IMR-90 (cell line): ENCODE measurements around the gene MELTF. TPM values are rescaled to one million over a fixed set of nuclear protein-coding genes. Genes with fewer than 3 reads are reported as not detected.

Experiments
- ATAC-seq: fragments of 200-7000 bp; cut with Tn5 transposase; 2 replicates; pipeline ENCODE4 v1.9.1; 2020; ENCODE audit warnings: low read depth, mild to moderate bottlenecking, moderate library complexity
- BruUV-seq: library from RNA; stranded (reverse); fragments of 400-500 nt; replicated peaks from 2 replicates; lab custom pipeline; 2021; lab: Mats Ljungman, UMichigan
- CTCF ChIA-PET: fragments of 300-600 bp; formaldehyde crosslinking; extraction: SDS; loops from one replicate; lab custom pipeline; 2021; ENCODE audit warnings: antibody characterized with exemption; lab: Yijun Ruan, JAX
- POLR2A ChIA-PET: fragments of 300-600 bp; sonication (Branson Sonifier 250); formaldehyde crosslinking; loops from one replicate; lab custom pipeline; 2022; ENCODE audit warnings: antibody characterized with exemption; ENCODE audit not compliant: unreplicated experiment; lab: Charles Lee
- DNase-seq: peaks from one replicate; pipeline ENCODE4 v3.0.0; 2013
- H2AFZ ChIP-seq: replicated peaks from 2 replicates; pipeline ENCODE3; 2013; ENCODE audit warnings: low read length, mild to moderate bottlenecking; ENCODE audit not compliant: poor library complexity
- H2AK5ac ChIP-seq: 2 replicates; pipeline ENCODE4 v1.6.1; 2013; ENCODE audit warnings: low read depth, low read length, inconsistent platforms
- H2AK9ac ChIP-seq: replicated peaks from 2 replicates; pipeline ENCODE3; 2013; ENCODE audit warnings: mild to moderate bottlenecking, low read depth, low read length, moderate library complexity; ENCODE audit not compliant: poor library complexity
- H2BK120ac ChIP-seq: 2 replicates; pipeline ENCODE4 v1.6.1; 2013; ENCODE audit warnings: low read depth, low read length, inconsistent platforms
- H2BK15ac ChIP-seq: 3 replicates; pipeline ENCODE4 v1.6.1; 2013; ENCODE audit warnings: low read depth, low read length, inconsistent platforms
- H2BK20ac ChIP-seq: 2 replicates; pipeline ENCODE4 v1.6.1; 2013; ENCODE audit warnings: low read depth, mild to moderate bottlenecking, inconsistent platforms, low read length, moderate library complexity
- H2BK5ac ChIP-seq: 2 replicates; pipeline ENCODE4 v1.6.1; 2013; ENCODE audit warnings: mild to moderate bottlenecking, low read depth, low read length, inconsistent platforms; ENCODE audit not compliant: poor library complexity, severe bottlenecking
- H3K14ac ChIP-seq: replicated peaks from 2 replicates; pipeline ENCODE4 v1.6.1; 2013; ENCODE audit warnings: low read depth, low read length, inconsistent platforms
- H3K18ac ChIP-seq: 2 replicates; pipeline ENCODE4 v1.6.1; 2013; ENCODE audit warnings: low read depth, low read length, control low read depth
- H3K23ac ChIP-seq: 2 replicates; pipeline ENCODE4 v1.6.1; 2013; ENCODE audit warnings: low read depth, low read length, inconsistent platforms
- H3K27ac ChIP-seq: 2 replicates; pipeline ENCODE4 v1.5.1; 2013; ENCODE audit warnings: mild to moderate bottlenecking, control low read depth, low read length; ENCODE audit not compliant: insufficient read depth
- H3K27me3 ChIP-seq: 2 replicates; pipeline ENCODE4 v1.6.1; 2013; ENCODE audit warnings: low read length; ENCODE audit not compliant: control insufficient read depth, insufficient read depth
- H3K36me3 ChIP-seq: 2 replicates; pipeline ENCODE4 v1.6.1; 2013; ENCODE audit warnings: low read length, mixed read lengths; ENCODE audit not compliant: control insufficient read depth, insufficient read depth
- H3K4ac ChIP-seq: 2 replicates; pipeline ENCODE4 v1.6.1; 2013; ENCODE audit warnings: low read depth, low read length, inconsistent platforms
- H3K4me1 ChIP-seq: 2 replicates; pipeline ENCODE4 v1.6.1; 2013; ENCODE audit warnings: low read length, mixed read lengths; ENCODE audit not compliant: control insufficient read depth, insufficient read depth
- H3K4me2 ChIP-seq: 2 replicates; pipeline ENCODE4 v1.6.1; 2013; ENCODE audit warnings: low read depth, mild to moderate bottlenecking, control low read depth, low read length, moderate library complexity
- H3K4me3 ChIP-seq: 2 replicates; pipeline ENCODE4 v1.5.1; 2013; ENCODE audit warnings: low read depth, mild to moderate bottlenecking, control low read depth, low read length, moderate library complexity; ENCODE audit not compliant: insufficient read depth
- H3K56ac ChIP-seq: 2 replicates; pipeline ENCODE4 v1.6.1; 2013; ENCODE audit warnings: low read length, inconsistent platforms; ENCODE audit not compliant: insufficient read depth; ENCODE audit errors: extremely low read depth
- H3K79me1 ChIP-seq, 2 experiments: 2 replicates each; pipeline ENCODE4 v1.6.1; 2013; ENCODE audit warnings: low read length in 2 of 2, inconsistent platforms in 1 of 2, low read depth in 1 of 2
- H3K9ac ChIP-seq: 2 replicates; pipeline ENCODE4 v1.6.1; 2013; ENCODE audit warnings: low read depth, low read length, control low read depth
- H3K9me1 ChIP-seq: 2 replicates; pipeline ENCODE4 v1.6.1; 2013; ENCODE audit warnings: low read length, inconsistent platforms; ENCODE audit not compliant: insufficient read depth
- H3K9me3 ChIP-seq: 2 replicates; pipeline ENCODE4 v1.6.1; 2013; ENCODE audit warnings: low read length; ENCODE audit not compliant: control insufficient read depth, insufficient read depth
- H4K20me1 ChIP-seq: 2 replicates; pipeline ENCODE4 v1.6.1; 2013; ENCODE audit warnings: low read length, inconsistent platforms; ENCODE audit not compliant: insufficient read depth
- H4K5ac ChIP-seq: 2 replicates; pipeline ENCODE4 v1.6.1; 2013; ENCODE audit warnings: mild to moderate bottlenecking, low read depth, low read length, control low read depth
- H4K8ac ChIP-seq, 2 experiments: 2 replicates each; pipeline ENCODE4 v1.6.1; 2013; ENCODE audit warnings: low read depth in 2 of 2, low read length in 2 of 2, control low read depth in 1 of 2, inconsistent platforms in 1 of 2
- H4K91ac ChIP-seq: 2 replicates; pipeline ENCODE4 v1.6.1; 2013; ENCODE audit warnings: low read depth, low read length, inconsistent platforms; ENCODE audit not compliant: insufficient read depth
- BHLHE40 ChIP-seq: fragments of 150-350 bp; IDR thresholded peaks from 2 replicates; pipeline ENCODE4 v1.6.1; 2016; ENCODE audit warnings: mild to moderate bottlenecking, low read depth, low read length
- CEBPB ChIP-seq: IDR thresholded peaks from 2 replicates; pipeline ENCODE4 v1.6.1; 2012; ENCODE audit warnings: low read depth, low read length, improper control_type of control experiment
- CHD1 ChIP-seq: IDR thresholded peaks from 2 replicates; pipeline ENCODE4 v1.6.1; 2012; ENCODE audit warnings: low read depth, low read length, improper control_type of control experiment
- FOS ChIP-seq: fragments of 150-350 bp; IDR thresholded peaks from 2 replicates; pipeline ENCODE4 v1.6.1; 2016; ENCODE audit warnings: low read depth, low read length
- MAFK ChIP-seq: IDR thresholded peaks from 2 replicates; pipeline ENCODE4 v1.6.1; 2012; ENCODE audit warnings: low read depth, low read length, improper control_type of control experiment
- MAZ ChIP-seq: IDR thresholded peaks from 2 replicates; pipeline ENCODE4 v1.6.1; 2012; ENCODE audit warnings: low read depth, mild to moderate bottlenecking, low read length, improper control_type of control experiment, moderate library complexity, borderline replicate concordance
- MXI1 ChIP-seq: IDR thresholded peaks from 2 replicates; pipeline ENCODE4 v1.6.1; 2012; ENCODE audit warnings: low read depth, mild to moderate bottlenecking, low read length, moderate library complexity, borderline replicate concordance
- NFE2L2 ChIP-seq: fragments of 150-350 bp; IDR thresholded peaks from 2 replicates; pipeline ENCODE4 v1.6.1; 2016; ENCODE audit warnings: low read depth, mild to moderate bottlenecking, low read length
- POLR2A ChIP-seq: IDR thresholded peaks from 2 replicates; pipeline ENCODE4 v1.6.1; 2012; ENCODE audit warnings: mild to moderate bottlenecking, low read depth, low read length
- RAD21 ChIP-seq: IDR thresholded peaks from 2 replicates; pipeline ENCODE4 v1.6.1; 2012; ENCODE audit warnings: low read length, improper control_type of control experiment
- RCOR1 ChIP-seq: IDR thresholded peaks from 2 replicates; pipeline ENCODE4 v1.6.1; 2012; ENCODE audit warnings: mild to moderate bottlenecking, low read length, improper control_type of control experiment; ENCODE audit not compliant: insufficient replicate concordance
- RFX5 ChIP-seq: IDR thresholded peaks from 2 replicates; pipeline ENCODE4 v1.8.0; 2012; ENCODE audit warnings: low read depth, mild to moderate bottlenecking, low read length, moderate library complexity
- SMC3 ChIP-seq: fragments of 150-350 bp; IDR thresholded peaks from 2 replicates; pipeline ENCODE4 v1.6.1; 2016; ENCODE audit warnings: low read depth, mild to moderate bottlenecking, antibody characterized with exemption, low read length, moderate library complexity
- WGBS, 2 experiments: methylation state at CpG; one replicate each; pipeline versions ENCODE4 v1.1.5 to v1.1.7; 2013; ENCODE audit warnings: missing lambda C conversion rate in 2 of 2; ENCODE audit not compliant: insufficient read length in 1 of 2; ENCODE audit errors: extremely low coverage in 2 of 2; 5-methylcytosine and 5-hydroxymethylcytosine counted together
- dilution Hi-C: fragments of 300-500 bp; cut with HindIII; formaldehyde crosslinking; loops from one replicate; pipeline ENCODE4 v1.14.3; 2018; ENCODE audit warnings: low sequenced_read_pairs; ENCODE audit not compliant: unreplicated experiment
- in situ Hi-C: fragments of 300-500 bp; cut with MboI; formaldehyde crosslinking; loops from 3 replicates; pipeline ENCODE4 v1.14.3; 2019; ENCODE audit warnings: low sequenced_read_pairs, inconsistent platforms, mixed read lengths
- intact Hi-C: fragments of 100-400 bp; cut with micrococcal nuclease; formaldehyde crosslinking; loops from 2 replicates; pipeline ENCODE4 v1.10.0; 2022
- polyA plus RNA-seq, 3 experiments: library from polyadenylated mRNA; depleted of rRNA; stranded (reverse); fragments of >200 nt; gene quantifications; 2 replicates each; pipeline ENCODE4 v1.2.3, GENCODE V29; 2012; ENCODE audit warnings: low replicate concordance in 1 of 3
- total RNA-seq: library from RNA; depleted of rRNA; stranded (reverse); fragments of >200 nt; gene quantifications from 2 replicates; pipeline ENCODE4 v1.2.3, GENCODE V29; 2012
- TF ChIP-seq, protein P1 (sequence below): fragments of 150-350 bp; IDR thresholded peaks from 2 replicates; pipeline ENCODE4 v1.6.1; 2017; ENCODE audit warnings: mild to moderate bottlenecking, antibody characterized with exemption, low read length, low read depth
- TF ChIP-seq, protein P2 (sequence below): conservative IDR thresholded peaks from 2 replicates; pipeline ENCODE4 v1.5.1; 2012; ENCODE audit warnings: mild to moderate bottlenecking, low read depth, low read length, improper control_type of control experiment
- TF ChIP-seq, protein P3 (sequence below): fragments of 150-350 bp; IDR thresholded peaks from 2 replicates; pipeline ENCODE4 v1.6.1; 2016; ENCODE audit warnings: low read depth, mild to moderate bottlenecking, low read length, moderate library complexity, borderline replicate concordance

MELTF gene
- total and polyA plus RNA-seq, 2 of the 4 experiments (the other 2 are of a cell fraction), result 0.18 to 0.50 TPM

- Histone ChIP-seq H3K23ac (no peak overlapping the region), H3K27ac (no peak overlapping the region), H2AK9ac (no peak overlapping the region), H2BK120ac (no peak overlapping the region), H3K4ac (no peak overlapping the region), H3K4me2 (no peak overlapping the region), H2BK15ac (no peak overlapping the region), H3K9me1 (no peaks in the 10 kb centered on the region), H3K14ac (no peak overlapping the region), H2BK5ac (no peak overlapping the region), H3K9me3 (no peaks in the 10 kb centered on the region), H2AFZ (no peak overlapping the region), H3K9ac (no peak overlapping the region), H4K5ac (no peak overlapping the region), H3K27me3 (no peaks in the 10 kb centered on the region), H3K36me3 (peaks cover 7% of the 10 kb centered on the region), H3K79me1 (no peaks in the 10 kb centered on the region), H2AK5ac (no peak overlapping the region), H2BK20ac (no peak overlapping the region), H3K18ac (no peak overlapping the region), H3K56ac (no peak overlapping the region), H3K4me3 (no peak overlapping the region), H4K20me1 (no peaks in the 10 kb centered on the region), H4K8ac (no peak overlapping the region), H3K4me1 (no peaks in the 10 kb centered on the region), H4K91ac (no peak overlapping the region)
- ChIA-PET CTCF (no interaction called here), POLR2A (no interaction called here)
- DNase-seq (no peak), ATAC-seq (no peak)
- dilution Hi-C loops, result no loop called here
- no TSS peak for BruUV-seq
- no CpG with 5 or more reads among the region's 1 CpG for WGBS, 2 experiments
- in situ Hi-C loops, result no loop called here
- intact Hi-C loops, result loop anchor here (5.0 kb wide), 1 partner anchor 113 kb away; no protein-coding TSS in a partner anchor
- TF ChIP-seq, protein P1, sequence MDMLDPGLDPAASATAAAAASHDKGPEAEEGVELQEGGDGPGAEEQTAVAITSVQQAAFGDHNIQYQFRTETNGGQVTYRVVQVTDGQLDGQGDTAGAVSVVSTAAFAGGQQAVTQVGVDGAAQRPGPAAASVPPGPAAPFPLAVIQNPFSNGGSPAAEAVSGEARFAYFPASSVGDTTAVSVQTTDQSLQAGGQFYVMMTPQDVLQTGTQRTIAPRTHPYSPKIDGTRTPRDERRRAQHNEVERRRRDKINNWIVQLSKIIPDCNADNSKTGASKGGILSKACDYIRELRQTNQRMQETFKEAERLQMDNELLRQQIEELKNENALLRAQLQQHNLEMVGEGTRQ, result no peak
- TF ChIP-seq CEBPB, result no peak
- TF ChIP-seq CHD1, result no peak
- TF ChIP-seq RCOR1, result no peak
- TF ChIP-seq MAFK, result no peak
- no peak for TF ChIP-seq POLR2A
- TF ChIP-seq MXI1, result no peak
- no peak for TF ChIP-seq MAZ
- TF ChIP-seq RFX5, result no peak
- no peak for TF ChIP-seq FOS
- TF ChIP-seq, protein P2, sequence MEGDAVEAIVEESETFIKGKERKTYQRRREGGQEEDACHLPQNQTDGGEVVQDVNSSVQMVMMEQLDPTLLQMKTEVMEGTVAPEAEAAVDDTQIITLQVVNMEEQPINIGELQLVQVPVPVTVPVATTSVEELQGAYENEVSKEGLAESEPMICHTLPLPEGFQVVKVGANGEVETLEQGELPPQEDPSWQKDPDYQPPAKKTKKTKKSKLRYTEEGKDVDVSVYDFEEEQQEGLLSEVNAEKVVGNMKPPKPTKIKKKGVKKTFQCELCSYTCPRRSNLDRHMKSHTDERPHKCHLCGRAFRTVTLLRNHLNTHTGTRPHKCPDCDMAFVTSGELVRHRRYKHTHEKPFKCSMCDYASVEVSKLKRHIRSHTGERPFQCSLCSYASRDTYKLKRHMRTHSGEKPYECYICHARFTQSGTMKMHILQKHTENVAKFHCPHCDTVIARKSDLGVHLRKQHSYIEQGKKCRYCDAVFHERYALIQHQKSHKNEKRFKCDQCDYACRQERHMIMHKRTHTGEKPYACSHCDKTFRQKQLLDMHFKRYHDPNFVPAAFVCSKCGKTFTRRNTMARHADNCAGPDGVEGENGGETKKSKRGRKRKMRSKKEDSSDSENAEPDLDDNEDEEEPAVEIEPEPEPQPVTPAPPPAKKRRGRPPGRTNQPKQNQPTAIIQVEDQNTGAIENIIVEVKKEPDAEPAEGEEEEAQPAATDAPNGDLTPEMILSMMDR, result no peak
- TF ChIP-seq, protein P3, sequence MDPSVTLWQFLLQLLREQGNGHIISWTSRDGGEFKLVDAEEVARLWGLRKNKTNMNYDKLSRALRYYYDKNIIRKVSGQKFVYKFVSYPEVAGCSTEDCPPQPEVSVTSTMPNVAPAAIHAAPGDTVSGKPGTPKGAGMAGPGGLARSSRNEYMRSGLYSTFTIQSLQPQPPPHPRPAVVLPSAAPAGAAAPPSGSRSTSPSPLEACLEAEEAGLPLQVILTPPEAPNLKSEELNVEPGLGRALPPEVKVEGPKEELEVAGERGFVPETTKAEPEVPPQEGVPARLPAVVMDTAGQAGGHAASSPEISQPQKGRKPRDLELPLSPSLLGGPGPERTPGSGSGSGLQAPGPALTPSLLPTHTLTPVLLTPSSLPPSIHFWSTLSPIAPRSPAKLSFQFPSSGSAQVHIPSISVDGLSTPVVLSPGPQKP, result no peak
- no peak for TF ChIP-seq SMC3
- no peak for TF ChIP-seq RAD21
- TF ChIP-seq NFE2L2, result no peak
- no peak for TF ChIP-seq BHLHE40
Measured at GRCh38 chr3:197064771-197065170, 35.2 kb upstream of the MELTF start.
